Inflammatory macrophage (primary cell): ENCODE results near the gene MTNR1A.
"Not testable (repeated sequence)": the region's sequence is repeated elsewhere in the genome, so short reads cannot be mapped to it uniquely, and the experiment has no call there.

ENCODE experiments used
- DNase-seq, 2 donors: peaks; one replicate each; pipeline ENCODE4 v3.0.0-alpha.2; 2020 to 2022

The MTNR1A gene

GRCh38 chr4:186560647-186561046 is 5.3 kb upstream of the MTNR1A start:
- DNase-seq, result no peak

GRCh38 chr4:186557486-186557885 is 2.1 kb upstream of the MTNR1A start:
- no peak for DNase-seq

DNA sequence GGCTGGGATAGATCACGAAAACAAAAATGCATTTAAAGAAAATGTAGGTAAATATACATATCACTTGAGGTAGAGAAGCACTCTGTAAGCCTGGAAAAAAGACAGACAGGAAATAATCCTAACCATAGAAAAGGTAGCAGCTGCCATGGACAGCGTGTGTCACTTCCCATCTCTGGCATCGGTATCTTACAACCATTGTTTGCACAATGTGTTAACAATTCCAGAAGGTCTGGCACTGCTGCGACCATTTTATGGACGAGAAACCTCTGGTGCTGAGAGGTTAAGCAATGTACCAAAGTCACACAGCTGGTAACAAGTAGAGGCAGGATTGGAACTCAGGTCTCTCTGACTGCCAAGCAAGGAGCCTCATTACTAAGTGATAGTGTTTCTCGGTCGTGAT is 1.7 kb upstream of the MTNR1A start:
- DNase-seq, result no peak

DNA sequence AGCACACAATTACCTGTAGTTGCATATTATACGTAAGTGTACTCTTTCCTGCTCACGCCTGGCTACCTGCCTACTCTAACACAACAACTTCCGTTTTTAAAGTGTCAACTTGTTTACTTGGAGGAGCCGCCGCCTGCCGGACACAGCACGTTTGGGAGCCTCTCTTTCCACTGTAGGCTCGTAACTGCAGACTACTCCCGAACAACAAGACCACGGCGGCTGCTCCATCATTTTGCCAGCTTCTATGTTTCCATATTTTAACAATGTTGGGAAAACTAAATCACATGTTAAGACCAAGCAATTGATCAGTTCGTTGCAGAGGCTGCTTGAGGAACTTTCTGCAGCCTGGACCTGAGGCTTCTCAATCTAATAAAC is 841 bp downstream of the MTNR1A start:
- no peak for DNase-seq

- DNase-seq, result no peak
Measured at GRCh38 chr4:186553717-186554116, 1.6 kb downstream of the MTNR1A start.

DNA sequence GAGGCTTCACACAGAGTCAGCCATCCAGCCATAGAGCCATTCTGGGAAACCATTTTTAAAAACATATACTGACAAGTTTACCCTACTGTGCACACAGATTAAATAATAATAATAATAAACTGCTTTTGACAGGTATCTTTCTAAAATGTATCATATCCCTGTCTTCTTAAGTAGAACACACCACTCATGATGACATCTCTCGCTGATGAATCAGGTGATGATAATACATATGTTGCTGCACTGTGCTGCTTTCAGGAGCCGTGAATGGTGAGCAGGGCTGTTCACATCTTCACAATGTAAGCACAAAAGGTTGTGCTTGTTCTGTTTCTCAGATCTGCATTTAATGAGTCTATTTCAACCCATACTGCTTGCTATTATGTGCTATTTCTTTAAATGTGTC is 3.5 kb downstream of the MTNR1A start:
- DNase-seq, result no peak

- DNase-seq, result no peak
Measured at GRCh38 chr4:186545436-186545835, 9.9 kb downstream of the MTNR1A start.

- DNase-seq, result no peak
Measured at GRCh38 chr4:186543206-186543605, 12.2 kb downstream of the MTNR1A start.

DNA sequence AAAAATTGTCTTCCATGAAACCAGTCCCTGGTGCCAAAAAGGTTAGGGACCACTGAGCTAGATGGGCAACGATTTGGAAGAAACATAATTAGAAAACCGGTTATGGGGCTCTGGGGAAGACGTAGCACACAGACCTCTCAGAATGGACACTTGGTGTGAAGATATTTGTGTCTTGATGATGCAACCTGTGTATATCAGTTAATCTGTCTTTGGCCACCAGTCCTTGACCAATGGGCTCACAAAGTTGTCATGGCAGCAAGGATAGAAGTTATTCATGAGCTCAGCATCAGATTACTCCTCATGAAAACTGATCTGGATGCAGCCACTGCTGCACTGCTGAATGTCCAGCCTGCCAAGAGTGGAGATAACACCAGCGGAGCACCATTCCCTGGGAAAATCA is 13.6 kb downstream of the MTNR1A start:
- no peak for DNase-seq

- no peak for DNase-seq
Measured at GRCh38 chr4:186537843-186538521, 17.4 kb downstream of the MTNR1A start.

GRCh38 chr4:186536285-186536684 is 19.1 kb downstream of the MTNR1A start:
- DNase-seq, result no peak

DNA sequence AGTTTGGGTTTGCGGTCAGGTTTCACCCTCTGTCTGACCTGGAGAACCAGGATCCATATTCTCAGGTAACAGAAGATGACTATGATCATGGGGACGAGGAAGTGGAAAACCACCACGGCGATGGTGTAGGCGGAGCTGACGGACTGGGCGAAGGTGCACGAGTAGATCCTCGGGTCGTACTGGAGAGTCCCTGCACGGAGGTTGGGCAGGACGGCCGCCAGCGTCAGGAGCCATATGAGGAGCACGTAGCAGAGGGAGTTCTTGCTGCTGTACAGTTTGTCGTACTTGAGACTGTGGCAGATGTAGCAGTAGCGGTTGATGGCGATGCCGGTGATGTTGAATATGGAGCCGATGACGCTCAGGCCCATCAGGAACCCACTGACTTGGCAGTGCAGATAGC is 21.3 kb downstream of the MTNR1A start:
- DNase-seq, result no peak

GRCh38 chr4:186523927-186524326 is 31.4 kb downstream of the MTNR1A start:
- DNase-seq, result not testable (repeated sequence)

- no peak for DNase-seq
Measured at GRCh38 chr4:186516287-186516686, 39.1 kb downstream of the MTNR1A start.

DNA sequence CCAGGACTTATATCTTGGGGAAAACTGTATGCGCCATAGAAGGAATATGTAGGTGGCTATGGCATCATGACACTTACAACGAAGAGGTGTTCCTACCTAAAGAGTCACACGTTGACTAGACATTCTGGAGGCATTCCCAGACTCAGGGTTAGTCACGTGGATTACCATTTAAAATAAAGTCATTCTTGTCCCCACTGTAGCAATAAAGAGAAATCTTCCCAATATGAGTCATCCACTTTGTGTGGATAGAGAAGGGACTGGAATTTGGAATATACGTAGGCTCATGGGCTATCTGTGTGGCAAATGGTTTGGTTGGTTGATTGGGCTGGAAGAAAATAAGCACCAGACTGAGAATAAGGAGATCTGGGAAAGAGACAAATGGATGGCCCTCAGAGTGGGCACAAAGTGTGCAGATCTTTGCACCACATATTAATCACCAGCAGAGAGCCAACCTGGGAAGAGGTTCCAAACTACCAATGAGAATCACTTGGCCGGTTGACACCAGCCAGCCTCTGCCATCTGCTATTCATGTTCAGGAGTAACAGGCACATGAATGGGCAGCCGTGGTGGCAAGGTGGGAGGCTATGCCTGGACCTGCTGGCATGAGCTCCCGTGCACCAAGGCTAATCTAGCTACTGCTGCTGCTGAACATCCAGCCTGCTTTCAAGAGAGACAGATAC is 41.0 kb downstream of the MTNR1A start:
- no peak for DNase-seq

DNA sequence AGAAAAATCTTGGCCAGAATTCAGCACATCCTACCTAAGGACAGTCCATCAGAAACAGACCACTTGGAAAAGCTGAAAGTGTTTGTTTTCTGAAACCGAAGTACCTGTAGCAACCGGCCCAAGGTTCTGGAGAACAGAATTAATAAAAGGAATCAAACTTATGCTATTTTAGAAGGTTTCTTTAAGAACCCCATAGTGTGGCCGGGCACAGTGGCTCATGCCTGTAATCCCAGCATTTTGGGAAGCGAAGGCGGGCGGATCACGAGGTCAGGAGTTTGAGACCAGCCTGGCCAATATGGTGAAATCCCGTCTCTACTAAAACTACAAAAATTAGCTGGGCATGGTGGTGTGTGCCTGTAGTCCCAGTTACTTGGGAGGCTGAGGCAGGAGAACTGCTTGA is 50.6 kb downstream of the MTNR1A start:
- not testable (repeated sequence) for DNase-seq

DNA sequence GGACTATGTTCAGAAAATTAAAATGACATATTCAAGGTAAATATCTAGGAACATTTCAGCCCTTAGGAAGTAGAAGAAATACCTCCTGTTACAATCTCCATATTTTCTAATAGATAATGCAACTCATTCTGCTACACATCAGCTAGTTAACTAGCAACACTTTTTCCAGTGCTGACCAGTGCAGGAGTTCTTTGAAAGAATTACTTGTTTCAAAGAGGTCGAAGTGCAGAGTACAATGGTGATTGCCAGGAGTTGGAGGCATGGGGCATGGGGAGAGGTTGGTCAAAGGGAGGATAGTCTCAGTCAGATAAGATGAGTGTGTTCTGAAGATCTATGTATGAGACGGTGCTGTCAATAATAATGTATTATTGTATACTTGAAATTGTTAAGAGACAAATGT is 53.1 kb downstream of the MTNR1A start:
- no peak for DNase-seq

DNA sequence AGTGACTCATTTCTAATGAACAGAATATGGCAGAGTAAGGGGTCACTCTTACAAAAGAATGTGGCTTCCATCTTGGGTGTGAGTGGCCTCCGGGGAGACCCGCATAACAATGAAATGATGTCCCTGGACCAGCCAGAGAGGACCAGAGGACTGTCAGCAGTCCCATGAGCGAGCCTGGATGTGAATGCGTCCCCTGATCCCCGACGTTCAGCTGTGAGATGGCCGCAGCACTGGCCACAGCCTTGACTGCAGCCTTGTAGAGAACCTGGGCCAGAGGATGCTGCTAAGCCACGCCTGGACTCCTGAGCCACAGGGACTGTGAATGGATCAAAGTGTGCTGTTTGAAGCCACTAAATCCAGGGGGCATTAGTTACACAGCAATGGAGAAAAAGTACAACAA is 53.8 kb downstream of the MTNR1A start:
- DNase-seq, result no peak

- DNase-seq, result no peak
Measured at GRCh38 chr4:186500721-186501304, 54.6 kb downstream of the MTNR1A start.

- DNase-seq, result no peak
Measured at GRCh38 chr4:186499467-186499866, 55.9 kb downstream of the MTNR1A start.

DNA sequence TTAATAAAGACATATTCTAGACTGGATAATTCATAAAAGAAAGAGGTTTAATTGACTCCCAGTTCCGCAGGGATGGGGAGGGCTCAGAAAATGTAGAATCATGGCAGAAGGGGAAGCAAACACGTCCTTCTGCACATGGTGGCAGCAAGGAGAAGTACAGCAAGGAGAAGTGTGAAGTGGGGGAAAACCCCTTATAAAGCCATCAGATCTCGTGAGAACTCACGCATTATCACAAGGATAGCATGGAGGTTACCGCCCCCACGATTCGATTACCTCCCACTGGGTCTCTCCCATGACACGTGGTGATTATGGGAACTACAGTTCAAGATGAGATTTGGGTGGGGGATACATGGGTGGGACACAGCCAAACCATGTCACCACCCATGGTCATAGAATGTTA is 58.3 kb downstream of the MTNR1A start:
- DNase-seq, result no peak

DNA sequence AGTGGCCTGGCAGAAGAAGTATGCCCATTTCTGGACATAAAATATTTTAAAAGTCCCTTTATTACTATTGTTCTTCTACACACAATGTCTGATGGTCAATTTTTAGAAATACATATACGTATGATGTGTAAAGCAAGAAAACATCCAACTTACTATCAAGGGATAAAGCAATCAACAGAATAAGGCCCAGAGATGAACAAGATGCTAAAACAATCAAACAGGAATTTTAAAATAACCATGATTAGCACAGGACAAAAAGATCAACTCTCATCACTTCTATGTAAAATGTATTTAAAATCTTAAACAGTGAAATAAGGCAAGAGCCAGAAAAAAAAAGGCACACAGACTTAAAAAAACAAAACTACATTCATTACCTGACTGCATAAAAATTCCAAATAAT is 60.9 kb downstream of the MTNR1A start:
- no peak for DNase-seq

DNA sequence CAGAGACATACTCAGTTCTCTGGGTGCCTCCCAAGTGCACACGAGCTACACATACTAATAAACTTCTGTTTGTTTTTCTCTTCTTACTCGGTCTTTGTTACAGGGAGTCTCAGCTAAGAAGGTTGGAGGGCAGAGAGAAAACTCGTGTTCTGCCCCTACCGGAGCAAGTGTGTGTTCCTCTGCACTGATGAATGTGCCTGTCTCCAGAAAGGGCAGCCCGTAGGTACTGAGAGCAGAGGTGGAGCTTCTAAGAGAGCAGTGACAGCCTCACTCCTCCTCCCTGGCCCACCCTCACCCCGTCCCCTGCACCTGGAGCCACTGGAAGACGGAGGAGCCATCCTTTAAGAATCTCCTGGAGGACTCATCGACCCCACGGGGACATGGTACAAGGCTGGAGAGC is 67.6 kb downstream of the MTNR1A start:
- no peak for DNase-seq

DNA sequence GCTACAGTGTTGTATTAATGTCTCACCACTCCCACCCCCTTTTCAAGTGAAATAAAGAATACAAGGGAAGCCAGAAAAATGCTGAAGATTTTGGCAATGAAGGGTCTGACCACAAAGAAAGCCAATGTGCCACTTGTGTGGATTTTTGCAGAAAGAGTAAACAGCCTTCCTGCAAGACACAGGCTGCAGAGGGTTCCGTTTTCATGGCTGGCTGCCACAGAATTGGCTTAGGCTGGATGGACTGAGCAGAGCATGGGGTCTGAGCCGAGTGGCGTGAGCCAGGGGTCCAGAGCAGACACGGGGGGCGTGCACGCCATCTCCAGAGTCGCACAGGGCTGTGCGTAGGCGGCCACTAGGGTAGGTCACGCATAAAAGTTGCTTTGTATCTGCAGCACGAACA is 69.2 kb downstream of the MTNR1A start:
- no peak for DNase-seq
